Colonic mucosa (tissue), 4 donors: ENCODE measurements around the gene DUSP10. TPM values are rescaled to one million over a fixed set of nuclear protein-coding genes. Genes with fewer than 3 reads are reported as not detected.

Experiments
- DNase-seq: peaks from one replicate; pipeline ENCODE4 v3.0.0-alpha.2; 2020
- H3K27ac ChIP-seq: fragments of 200-600 bp; one replicate; pipeline ENCODE4 v1.8.0; 2021
- H3K27me3 ChIP-seq: fragments of 200-600 bp; one replicate; pipeline ENCODE4 v1.8.0; 2021
- H3K36me3 ChIP-seq: fragments of 200-600 bp; one replicate; pipeline ENCODE4 v1.8.0; 2021
- H3K4me1 ChIP-seq: fragments of 200-600 bp; one replicate; pipeline ENCODE4 v1.8.0; 2021; ENCODE audit warnings: mild to moderate bottlenecking
- H3K4me3 ChIP-seq: fragments of 200-600 bp; one replicate; pipeline ENCODE4 v1.8.0; 2021
- H3K9ac ChIP-seq, 2 donors: one replicate each; pipeline ENCODE4 v1.7.0; 2013; ENCODE audit warnings: control low read depth in 2 of 2, low read depth in 2 of 2, low read length in 2 of 2
- H3K9me3 ChIP-seq: fragments of 200-600 bp; one replicate; pipeline ENCODE4 v1.8.0; 2021
- CTCF ChIP-seq: fragments of 200-600 bp; IDR thresholded peaks from one replicate; pipeline ENCODE4 v1.8.0; 2022; ENCODE audit warnings: antibody characterized with exemption, mild to moderate bottlenecking
- intact Hi-C: fragments of 100-400 bp; cut with DNase I; formaldehyde crosslinking; loops from one replicate; pipeline ENCODE4 v1.14.1; 2022
- total RNA-seq, 2 donors: library from RNA; stranded (reverse); fragmentation: NEBNext Ultra II Directional in 1 of 2; extraction: Animal tissue kit (Norgen Biotek cat#: 25700) in 1 of 2; gene quantifications; one replicate each; pipeline ENCODE4 v1.2.1, GENCODE V29; 2021
- donor health status: healthy.
- donor health status: DM: no; HTN: no; CAD: no.
- donor health status: DM: no; HTN: no; CAD: no.

Gene DUSP10
- 1 to 10 TPM; 2.8 to 8.1 TPM for total RNA-seq

GRCh38 chr1:221741703-221742554 is at the start of gene DUSP10:
TSS of gene DUSP10 (minus strand) at chr1:221742089. CDS start at chr1:221739744, 2,345 bp downstream.
- Histone ChIP-seq H3K27ac (peak within 1 kb of the TSS; percentile 100), H3K4me1 (peaks cover 4% of the 10 kb centered on the region), H3K36me3 (no peaks in the 10 kb centered on the region), H3K9ac (peak within 1 kb of the TSS; percentile 62 to 89), H3K4me3 (peak within 1 kb of the TSS; percentile 65), H3K27me3 (no peaks in the 10 kb centered on the region), H3K9me3 (no peaks in the 10 kb centered on the region)
- intact Hi-C loops: loop anchor here (10.0 kb wide), 1 partner anchor 263 kb away; no protein-coding TSS in a partner anchor
- peak; percentile 99 for DNase-seq
- no peak for TF ChIP-seq CTCF

- H3K4me3 ChIP-seq: no peak overlapping the region
- DNase-seq: no peak
- no peaks in the 10 kb centered on the region for H3K9me3 ChIP-seq
- intact Hi-C loops: no loop called here
- H3K9ac ChIP-seq: no peak overlapping the region
- H3K36me3 ChIP-seq: no peaks in the 10 kb centered on the region
- no peaks in the 10 kb centered on the region for H3K27me3 ChIP-seq
- H3K4me1 ChIP-seq: no peaks in the 10 kb centered on the region
- TF ChIP-seq CTCF: no peak
- no peak overlapping the region for H3K27ac ChIP-seq
Measured at GRCh38 chr1:221788466-221788865, 46.6 kb upstream of the DUSP10 start.

GRCh38 chr1:221786647-221787046 is 44.8 kb upstream of the DUSP10 start:
- no peaks in the 10 kb centered on the region for H3K9me3 ChIP-seq
- H3K9ac ChIP-seq: no peak overlapping the region
- DNase-seq: no peak
- H3K27ac ChIP-seq: no peak overlapping the region
- intact Hi-C loops: no loop called here
- no peaks in the 10 kb centered on the region for H3K4me1 ChIP-seq
- no peaks in the 10 kb centered on the region for H3K36me3 ChIP-seq
- H3K27me3 ChIP-seq: no peaks in the 10 kb centered on the region
- no peak overlapping the region for H3K4me3 ChIP-seq
- TF ChIP-seq CTCF: no peak

- Histone ChIP-seq H3K27me3 (no peaks in the 10 kb centered on the region), H3K4me1 (no peaks in the 10 kb centered on the region), H3K4me3 (no peak overlapping the region), H3K36me3 (no peaks in the 10 kb centered on the region), H3K9ac (no peak overlapping the region), H3K27ac (no peak overlapping the region), H3K9me3 (no peaks in the 10 kb centered on the region)
- intact Hi-C loops: no loop called here
- no peak for TF ChIP-seq CTCF
- no peak for DNase-seq
Measured at GRCh38 chr1:221783936-221784335, 42.0 kb upstream of the DUSP10 start.

GRCh38 chr1:221783437-221783836 is 41.5 kb upstream of the DUSP10 start:
- Histone ChIP-seq H3K36me3 (no peaks in the 10 kb centered on the region), H3K27ac (no peak overlapping the region), H3K9ac (no peak overlapping the region), H3K4me3 (no peak overlapping the region), H3K9me3 (no peaks in the 10 kb centered on the region), H3K27me3 (no peaks in the 10 kb centered on the region), H3K4me1 (no peaks in the 10 kb centered on the region)
- DNase-seq: no peak
- intact Hi-C loops: no loop called here
- no peak for TF ChIP-seq CTCF
